ENCODE data around the gene CCNI.
"Not testable (repeated sequence)": the region's sequence is repeated elsewhere in the genome, so short reads cannot be mapped to it uniquely, and the experiment has no call there.

Gene CCNI

GRCh38 chr4:77037168-77037567 is 38.6 kb downstream of the CCNI start:
- DNase-seq, result not testable (repeated sequence)

GRCh38 chr4:77036206-77036605 is 39.6 kb downstream of the CCNI start:
- no peak for DNase-seq

GRCh38 chr4:77035153-77035552 is 40.6 kb downstream of the CCNI start:
- no peak for DNase-seq

GRCh38 chr4:77031544-77031943 is 44.2 kb downstream of the CCNI start:
- no peak for DNase-seq

GRCh38 chr4:77029757-77030156 is 46.0 kb downstream of the CCNI start:
- not testable (repeated sequence) for DNase-seq

- no peak for DNase-seq
Measured at GRCh38 chr4:77028246-77028645, 47.5 kb downstream of the CCNI start.

- DNase-seq, result no peak
Measured at GRCh38 chr4:77026322-77026704, 49.5 kb downstream of the CCNI start.

GRCh38 chr4:77025643-77026321 is 50.0 kb downstream of the CCNI start:
- no peak for DNase-seq

GRCh38 chr4:77023920-77024319 is 51.9 kb downstream of the CCNI start:
- DNase-seq, result no peak

GRCh38 chr4:77022560-77023179 is 53.1 kb downstream of the CCNI start:
- DNase-seq, result no peak

- DNase-seq, result no peak
Measured at GRCh38 chr4:77021614-77022089, 54.1 kb downstream of the CCNI start.

GRCh38 chr4:77020017-77020416 is 55.8 kb downstream of the CCNI start:
- DNase-seq, result no peak

GRCh38 chr4:77015390-77015789 is 60.4 kb downstream of the CCNI start:
- DNase-seq, result no peak

GRCh38 chr4:77014256-77014655 is 61.5 kb downstream of the CCNI start:
- no peak for DNase-seq

GRCh38 chr4:77012726-77013125 is 63.1 kb downstream of the CCNI start:
- no peak for DNase-seq

- no peak for DNase-seq
Measured at GRCh38 chr4:77010841-77011354, 64.9 kb downstream of the CCNI start.

GRCh38 chr4:77009511-77010115 is 66.2 kb downstream of the CCNI start:
- DNase-seq, result no peak

GRCh38 chr4:77007358-77008230 is 68.2 kb downstream of the CCNI start:
- DNase-seq, result no peak

- DNase-seq, result no peak
Measured at GRCh38 chr4:77006753-77007353, 68.9 kb downstream of the CCNI start.

- no peak for DNase-seq
Measured at GRCh38 chr4:77003400-77003799, 72.4 kb downstream of the CCNI start.

GRCh38 chr4:77002321-77003107 is 73.3 kb downstream of the CCNI start:
- no peak for DNase-seq

GRCh38 chr4:77001907-77002306 is 73.9 kb downstream of the CCNI start:
- DNase-seq, result no peak
